HG03378 (cell line): ENCODE data around the gene HSPA8.
"Not testable (repeated sequence)": the region's sequence is repeated elsewhere in the genome, so short reads cannot be mapped to it uniquely, and the experiment has no call there.

ENCODE experiments used
- ATAC-seq: cut with Tn5 transposase; IDR thresholded peaks from one replicate; pipeline ENCODE4 v1.9.1; 2021; ENCODE audit warnings: mild to moderate bottlenecking, moderate library complexity; ENCODE audit not compliant: unreplicated experiment

The HSPA8 gene

GRCh38 chr11:123072762-123073161 is 10.8 kb upstream of the HSPA8 start:
- ATAC-seq: no peak

- ATAC-seq: no peak
These were observed 10.4 kb upstream of the HSPA8 start for GRCh38 chr11:123072332-123072761.

GRCh38 chr11:123069908-123070821 is 8.2 kb upstream of the HSPA8 start:
- peak; percentile 44 for ATAC-seq

- ATAC-seq: no peak
These were observed 3.7 kb upstream of the HSPA8 start for GRCh38 chr11:123065621-123066020.

GRCh38 chr11:123063826-123064657 is 2.1 kb upstream of the HSPA8 start:
- no peak for ATAC-seq

DNA sequence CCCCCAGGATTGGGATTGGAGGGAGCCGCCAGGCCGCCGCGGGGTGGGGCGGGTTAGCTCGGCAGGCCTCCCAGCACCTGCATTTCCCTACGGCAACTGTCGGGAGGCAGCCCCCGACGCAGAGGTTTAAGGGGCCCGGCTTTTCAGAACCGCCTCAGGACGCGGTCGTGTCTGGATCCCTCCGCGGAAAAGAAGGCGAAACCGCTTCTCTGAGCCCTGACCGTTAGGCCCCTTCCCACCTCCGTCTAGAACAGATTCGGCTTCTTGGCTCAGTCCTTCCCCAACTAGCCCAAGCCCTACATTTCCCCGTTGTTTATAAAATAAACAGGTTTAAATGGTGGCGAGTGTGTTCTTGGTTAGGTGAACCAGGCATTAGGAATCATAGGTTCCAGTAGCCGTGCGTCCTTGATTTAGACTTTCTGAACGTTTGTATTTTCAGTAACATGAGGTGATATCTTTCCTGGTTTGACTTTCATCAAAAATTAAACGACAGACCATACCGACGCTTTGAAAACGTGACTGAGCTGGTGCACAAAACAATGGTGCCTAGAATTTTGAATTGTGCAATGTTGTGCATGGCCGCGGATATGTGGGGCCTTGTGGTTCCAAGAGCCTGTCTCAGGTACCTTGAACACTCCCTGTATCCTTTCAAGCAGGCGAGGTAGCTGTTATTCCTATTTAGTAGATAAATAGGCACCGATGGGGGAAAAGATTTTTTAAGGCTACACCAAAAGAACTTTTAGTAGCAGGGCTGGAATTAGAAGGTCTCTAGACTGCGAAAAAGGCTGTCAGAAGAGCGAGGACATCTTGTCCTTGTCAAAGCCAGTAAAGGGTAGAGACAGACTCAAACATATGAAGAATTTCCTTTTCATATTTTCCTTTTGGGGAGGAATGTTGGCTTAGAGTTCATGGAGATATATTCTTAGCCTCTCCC is 1.2 kb upstream of the HSPA8 start:
- no peak for ATAC-seq

- peak; percentile 78 for ATAC-seq
These were observed 389 bp upstream of the HSPA8 start for GRCh38 chr11:123062158-123062891.

GRCh38 chr11:123060277-123061000 is 1.5 kb downstream of the HSPA8 start:
- ATAC-seq: no peak

DNA sequence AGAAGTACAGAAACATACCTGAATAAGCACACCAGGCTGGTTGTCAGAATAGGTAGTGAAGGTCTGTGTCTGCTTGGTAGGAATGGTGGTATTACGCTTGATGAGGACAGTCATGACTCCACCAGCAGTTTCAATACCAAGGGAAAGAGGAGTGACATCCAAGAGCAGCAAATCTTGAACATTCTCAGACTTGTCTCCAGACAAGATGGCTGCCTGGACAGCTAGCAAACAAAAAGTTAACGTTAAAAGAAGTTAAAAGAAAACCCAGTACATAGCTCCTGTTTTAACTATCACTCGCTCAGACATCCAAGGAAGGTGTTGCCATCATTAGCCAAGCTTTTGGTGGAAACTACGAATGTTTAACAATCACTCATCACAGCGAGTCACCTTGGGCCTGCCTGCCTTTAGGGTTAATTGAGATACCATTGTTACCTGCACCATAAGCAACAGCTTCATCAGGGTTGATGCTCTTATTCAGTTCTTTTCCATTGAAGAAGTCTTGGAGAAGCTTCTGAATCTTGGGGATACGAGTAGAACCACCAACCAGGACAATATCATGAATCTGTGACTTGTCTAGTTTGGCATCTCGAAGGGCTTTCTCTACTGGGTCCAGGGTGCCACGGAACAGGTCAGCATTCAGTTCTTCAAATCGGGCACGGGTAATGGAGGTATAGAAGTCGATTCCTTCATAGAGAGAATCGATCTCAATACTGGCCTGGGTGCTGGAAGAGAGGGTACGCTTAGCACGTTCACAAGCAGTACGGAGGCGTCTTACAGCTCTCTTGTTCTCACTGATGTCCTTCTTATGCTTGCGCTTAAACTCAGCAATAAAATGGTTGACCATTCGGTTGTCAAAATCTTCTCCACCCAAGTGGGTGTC is 2.7 kb downstream of the HSPA8 start:
- not testable (repeated sequence) for ATAC-seq

- ATAC-seq: no peak
These were observed 4.2 kb downstream of the HSPA8 start for GRCh38 chr11:123057661-123058305.

DNA sequence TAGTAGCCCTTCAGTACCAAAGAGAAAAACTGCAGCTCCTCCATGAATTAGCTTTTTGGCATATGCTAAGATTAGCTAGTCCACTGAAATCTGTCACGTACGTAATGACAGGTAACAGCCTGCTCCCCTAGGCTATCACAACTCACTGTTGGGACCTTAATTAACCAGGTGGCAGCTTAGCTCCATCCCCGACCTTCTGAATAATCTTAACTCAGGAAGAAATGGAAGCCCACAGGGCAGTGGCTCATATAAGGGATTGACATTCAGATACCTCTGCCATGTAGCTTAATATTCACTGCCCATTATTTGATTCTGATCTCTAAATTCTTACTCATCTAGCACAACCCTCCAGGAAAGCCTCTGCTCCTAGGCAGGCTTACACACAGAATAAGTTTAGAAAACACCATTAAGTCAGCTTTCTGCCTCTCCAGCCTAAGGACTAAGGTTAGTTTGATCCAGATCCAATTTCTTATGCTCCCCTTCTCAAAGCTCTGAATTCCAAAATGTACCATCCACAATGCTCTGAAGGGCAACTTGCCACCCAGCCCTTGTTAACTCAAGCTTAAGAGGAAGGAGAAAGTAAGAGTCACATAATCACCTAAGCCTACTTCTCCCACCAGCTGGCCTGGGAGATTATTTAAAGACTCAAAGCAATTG is 5.0 kb downstream of the HSPA8 start:
- ATAC-seq: no peak

DNA sequence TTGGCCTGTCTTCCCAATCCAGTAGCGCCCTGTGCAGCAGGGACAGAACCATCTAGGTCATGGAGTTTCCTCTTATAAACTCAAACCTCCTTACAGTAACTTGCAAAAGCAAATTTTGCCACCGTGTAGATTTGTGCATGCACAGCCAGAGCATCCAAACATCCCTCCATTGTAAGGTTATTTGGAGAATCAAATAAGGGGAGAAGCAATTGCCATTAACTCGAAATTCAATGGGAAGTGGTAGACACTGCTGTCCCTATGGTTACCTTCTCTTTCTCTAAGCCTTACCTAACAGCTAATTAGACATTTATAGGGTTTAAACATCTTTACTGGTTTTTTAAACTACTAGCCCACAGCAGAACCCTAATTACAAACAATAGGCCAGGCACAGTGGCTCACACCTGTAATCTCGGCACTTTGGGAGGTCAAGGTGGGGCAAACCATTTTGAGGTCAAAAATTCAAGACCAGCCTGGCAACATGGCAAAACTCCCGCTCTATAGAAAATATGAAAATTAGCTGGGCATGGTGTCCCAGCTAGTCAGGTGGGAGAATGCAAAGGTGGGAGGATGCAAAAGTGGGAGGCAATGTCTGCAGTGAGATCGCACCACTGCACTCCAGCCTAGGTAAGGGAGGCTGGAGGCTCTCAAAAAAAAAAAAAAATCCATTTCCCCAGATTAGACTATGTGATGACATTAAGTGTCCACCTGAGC is 6.6 kb downstream of the HSPA8 start:
- ATAC-seq: no peak

GRCh38 chr11:123054301-123055065 is 7.5 kb downstream of the HSPA8 start:
- peak; percentile 76 for ATAC-seq

DNA sequence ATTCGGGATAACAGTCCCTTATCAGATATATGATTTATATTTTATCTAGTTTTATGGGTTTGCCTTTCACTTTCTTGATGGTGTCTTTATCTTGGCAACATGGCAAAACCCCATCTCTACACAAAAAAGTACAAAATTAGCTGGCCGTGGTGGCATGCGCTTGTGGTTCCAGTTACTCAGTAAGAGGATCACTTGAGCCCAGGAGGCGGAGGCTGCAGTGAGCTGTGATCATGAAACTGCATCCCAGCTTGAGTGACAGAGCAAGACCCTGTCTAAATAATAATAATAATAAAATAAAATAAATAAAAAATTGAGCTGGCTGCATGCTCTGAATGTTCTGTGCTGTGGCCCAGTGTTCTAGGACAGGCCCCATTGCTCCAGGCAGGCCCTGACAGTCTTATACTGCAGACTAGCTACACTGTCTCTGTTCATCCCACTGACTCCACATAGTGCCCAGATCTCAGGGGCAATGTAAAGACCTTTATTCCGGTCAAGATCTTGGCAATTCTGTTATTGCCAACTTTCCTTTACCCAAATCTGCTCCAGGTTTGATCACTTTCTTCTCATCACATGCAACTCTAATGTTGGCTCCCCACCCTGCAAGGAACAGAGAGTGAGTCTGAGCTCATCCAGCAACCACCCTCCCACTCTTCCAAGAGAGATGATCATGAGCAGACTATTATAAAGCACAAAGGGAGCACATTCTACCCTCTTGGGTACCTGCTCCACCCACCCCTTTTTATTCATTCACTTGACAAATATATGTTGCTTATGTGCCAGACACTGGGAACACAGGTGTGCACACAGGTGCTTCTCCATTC is 8.8 kb downstream of the HSPA8 start:
- ATAC-seq: no peak

DNA sequence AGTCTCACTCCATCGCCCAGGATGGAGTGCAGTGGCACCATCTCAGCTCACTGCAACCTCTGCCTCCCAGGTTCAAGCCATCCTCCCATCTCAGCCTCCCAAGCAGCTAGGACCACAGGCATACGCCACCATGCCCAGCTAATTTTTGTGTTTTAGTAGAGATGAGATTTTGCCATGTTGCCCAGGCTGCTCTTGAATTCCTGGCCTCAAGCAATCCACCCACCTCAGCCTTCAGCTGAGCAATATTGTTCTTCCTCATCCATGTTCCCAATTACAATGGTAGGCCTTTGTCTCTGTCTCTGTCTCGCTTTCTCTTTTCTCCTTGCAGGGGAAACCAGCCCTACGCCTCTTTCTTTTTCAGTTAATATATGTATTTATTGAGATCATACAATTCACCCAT is 10.3 kb downstream of the HSPA8 start:
- no peak for ATAC-seq
